BJ (cell line): ENCODE measurements around the gene TACC2. TPM values are rescaled to one million over a fixed set of nuclear protein-coding genes. Genes with fewer than 3 reads are reported as not detected.

Source experiments
- CTCF ChIA-PET: fragments of 350-600 bp; formaldehyde crosslinking; extraction: SDS; loops from one replicate; lab custom pipeline; 2021; ENCODE audit warnings: antibody characterized with exemption, inconsistent platforms; lab: Yijun Ruan, JAX
- POLR2A ChIA-PET: fragments of 300-600 bp; sonication (Branson Sonifier 250); formaldehyde crosslinking; extraction: SDS; loops from one replicate; lab custom pipeline; 2021; ENCODE audit warnings: antibody characterized with exemption; lab: Charles Lee
- DNase-seq: peaks from one replicate; pipeline ENCODE4 v3.0.0-alpha.2; 2011; ENCODE audit warnings: low read depth
- H3K27me3 ChIP-seq: 2 replicates; pipeline ENCODE4 v1.6.0; 2011; ENCODE audit warnings: low read length; ENCODE audit not compliant: control insufficient read depth, insufficient read depth
- H3K36me3 ChIP-seq: 2 replicates; pipeline ENCODE4 v1.5.1; 2011; ENCODE audit warnings: low read length; ENCODE audit not compliant: control insufficient read depth, insufficient read depth
- H3K4me3 ChIP-seq: 2 replicates; pipeline ENCODE4 v1.5.1; 2011; ENCODE audit warnings: low read depth, mild to moderate bottlenecking, control low read depth, low read length
- polyA plus RNA-seq: library from polyadenylated mRNA; depleted of rRNA; stranded (reverse); fragments of >200 nt; gene quantifications from 2 replicates; pipeline ENCODE4 v1.2.3, GENCODE V29; 2011
- TF ChIP-seq, protein P1 (sequence below): IDR thresholded peaks from 2 replicates; pipeline ENCODE4 v1.5.1; 2011; ENCODE audit warnings: low read depth, mild to moderate bottlenecking, control low read depth, inconsistent platforms, low read length, moderate library complexity; ENCODE audit not compliant: insufficient read depth

Gene TACC2
- polyA plus RNA-seq, 1 experiment = 10.4 TPM

DNA sequence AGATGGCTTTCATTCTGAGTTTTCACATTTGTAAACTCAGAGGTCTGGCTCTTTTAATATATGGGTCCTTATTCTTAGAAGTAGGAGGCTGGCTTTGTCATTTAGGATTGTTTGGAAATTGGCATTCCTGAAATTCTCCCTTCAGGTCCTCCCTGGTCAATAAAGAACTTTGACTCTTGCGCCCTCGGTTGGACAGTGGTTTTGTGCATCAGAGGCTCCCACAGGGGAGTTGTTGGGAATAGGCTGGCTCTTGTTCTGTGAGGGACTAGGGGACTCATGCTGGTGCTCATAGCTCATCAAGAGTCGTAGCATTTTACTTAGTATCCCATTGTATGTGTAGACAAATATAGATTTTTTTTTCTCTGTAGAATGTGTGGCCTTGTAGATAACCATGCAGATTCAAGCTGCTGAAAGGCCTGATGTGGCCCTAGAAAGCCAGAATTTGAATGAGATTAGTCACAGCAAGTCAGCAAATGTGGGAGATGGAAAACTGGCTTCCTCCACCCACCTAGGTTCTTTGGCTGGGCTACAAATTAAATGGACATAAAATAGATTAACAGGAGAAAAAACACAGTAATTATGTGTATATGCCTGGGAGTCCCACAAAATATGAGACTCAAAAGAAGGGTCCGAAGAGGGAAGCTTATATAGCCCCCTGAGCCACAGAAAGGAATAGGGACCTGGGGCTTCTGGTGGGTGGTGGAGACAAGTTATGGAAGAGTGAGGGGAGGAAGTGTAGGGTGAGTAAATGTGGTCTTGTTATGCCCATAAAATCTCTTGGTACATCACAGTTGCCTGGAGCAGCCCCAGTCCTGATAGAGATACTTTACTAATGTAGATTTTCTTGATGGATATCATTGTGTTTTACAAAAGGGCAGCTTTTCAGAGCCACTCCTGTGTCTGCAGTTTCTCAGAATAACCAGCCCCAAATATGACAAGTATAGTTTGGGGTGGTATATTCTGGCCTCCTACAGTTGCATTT is 187.6 kb downstream of the TACC2 start:
- no peak for DNase-seq
- TF ChIP-seq, protein P1, sequence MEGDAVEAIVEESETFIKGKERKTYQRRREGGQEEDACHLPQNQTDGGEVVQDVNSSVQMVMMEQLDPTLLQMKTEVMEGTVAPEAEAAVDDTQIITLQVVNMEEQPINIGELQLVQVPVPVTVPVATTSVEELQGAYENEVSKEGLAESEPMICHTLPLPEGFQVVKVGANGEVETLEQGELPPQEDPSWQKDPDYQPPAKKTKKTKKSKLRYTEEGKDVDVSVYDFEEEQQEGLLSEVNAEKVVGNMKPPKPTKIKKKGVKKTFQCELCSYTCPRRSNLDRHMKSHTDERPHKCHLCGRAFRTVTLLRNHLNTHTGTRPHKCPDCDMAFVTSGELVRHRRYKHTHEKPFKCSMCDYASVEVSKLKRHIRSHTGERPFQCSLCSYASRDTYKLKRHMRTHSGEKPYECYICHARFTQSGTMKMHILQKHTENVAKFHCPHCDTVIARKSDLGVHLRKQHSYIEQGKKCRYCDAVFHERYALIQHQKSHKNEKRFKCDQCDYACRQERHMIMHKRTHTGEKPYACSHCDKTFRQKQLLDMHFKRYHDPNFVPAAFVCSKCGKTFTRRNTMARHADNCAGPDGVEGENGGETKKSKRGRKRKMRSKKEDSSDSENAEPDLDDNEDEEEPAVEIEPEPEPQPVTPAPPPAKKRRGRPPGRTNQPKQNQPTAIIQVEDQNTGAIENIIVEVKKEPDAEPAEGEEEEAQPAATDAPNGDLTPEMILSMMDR = no peak
- no peaks in the 10 kb centered on the region for H3K27me3 ChIP-seq
- ChIA-PET POLR2A (no interaction called here), CTCF (interaction anchor here (0.8 to 0.9 kb wide), 2 partner anchors 10 to 28 kb away, joined by 3 read pairs; no protein-coding TSS in a partner anchor)
- H3K4me3 ChIP-seq = no peak overlapping the region
- H3K36me3 ChIP-seq = no peaks in the 10 kb centered on the region

DNA sequence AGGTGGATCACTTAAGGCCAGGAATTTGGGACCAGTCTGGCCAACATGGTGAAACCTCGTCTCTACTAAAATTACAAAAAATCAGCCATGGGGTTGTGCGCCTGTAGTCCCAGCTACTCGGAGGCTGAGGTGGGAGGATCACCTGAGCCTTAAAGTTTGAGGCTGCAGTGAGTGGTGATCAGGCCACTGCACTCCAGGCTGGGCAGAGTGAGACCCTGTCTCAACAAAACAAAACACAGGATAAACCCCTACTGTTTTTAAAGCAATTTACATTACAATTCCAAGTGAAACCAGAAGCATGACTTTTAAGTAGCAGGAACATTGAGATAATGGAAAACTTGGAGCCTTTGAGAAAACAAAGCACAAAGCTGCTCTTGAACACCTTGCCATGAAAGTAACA is 189.7 kb downstream of the TACC2 start:
- POLR2A ChIA-PET = no interaction called here

DNA sequence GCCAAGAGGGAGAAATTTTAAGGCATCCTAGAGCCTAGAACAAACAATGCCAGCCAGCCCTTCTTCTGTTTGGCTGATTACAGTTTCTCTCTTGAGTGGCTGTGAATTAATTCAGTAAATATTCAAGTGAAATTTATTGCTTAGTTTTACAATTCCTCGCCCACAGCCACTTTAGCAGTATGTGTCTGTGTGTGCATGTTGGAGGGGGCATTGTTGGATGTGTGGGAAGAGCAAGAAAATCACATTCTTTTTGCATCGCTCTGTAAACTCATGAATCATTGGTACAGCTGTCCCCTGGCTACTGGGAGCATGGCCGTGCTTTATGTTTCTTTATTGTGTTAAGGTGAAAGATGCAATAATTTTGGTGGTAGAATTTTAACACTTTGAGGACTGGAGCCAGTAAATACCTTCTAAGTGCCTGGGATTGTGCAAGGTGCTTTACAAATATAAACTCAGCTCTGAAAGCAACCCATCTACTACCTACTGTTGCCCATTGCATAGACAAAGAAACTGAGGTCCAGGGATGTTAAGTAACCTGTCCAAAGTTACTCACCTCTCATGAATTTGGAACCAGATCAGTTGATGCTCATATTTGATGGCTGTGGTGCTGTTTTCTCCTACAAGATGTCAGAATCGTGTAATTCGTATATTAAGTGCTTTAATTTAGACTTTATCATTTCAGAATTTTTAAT is 192.2 kb downstream of the TACC2 start:
- Histone ChIP-seq H3K27me3 (no peaks in the 10 kb centered on the region), H3K4me3 (no peak overlapping the region), H3K36me3 (no peaks in the 10 kb centered on the region)
- CTCF ChIA-PET = interaction anchor here (1.3 kb wide), 2 partner anchors 9 to 11 kb away, joined by 3 read pairs; no protein-coding TSS in a partner anchor
- POLR2A ChIA-PET = no interaction called here
- DNase-seq = no peak
- TF ChIP-seq, protein P1 = no peak

More for the DNA sequence above, 189.7 kb downstream of the TACC2 start:
- no peak overlapping the region for H3K4me3 ChIP-seq
- DNase-seq = no peak
- CTCF ChIA-PET = interaction anchor here (0.9 to 1.2 kb wide), 2 partner anchors 12 to 36 kb away, joined by 3 to 4 read pairs; no protein-coding TSS in a partner anchor
- H3K27me3 ChIP-seq = no peaks in the 10 kb centered on the region
- TF ChIP-seq, protein P1 = no peak
- H3K36me3 ChIP-seq = no peaks in the 10 kb centered on the region

DNA sequence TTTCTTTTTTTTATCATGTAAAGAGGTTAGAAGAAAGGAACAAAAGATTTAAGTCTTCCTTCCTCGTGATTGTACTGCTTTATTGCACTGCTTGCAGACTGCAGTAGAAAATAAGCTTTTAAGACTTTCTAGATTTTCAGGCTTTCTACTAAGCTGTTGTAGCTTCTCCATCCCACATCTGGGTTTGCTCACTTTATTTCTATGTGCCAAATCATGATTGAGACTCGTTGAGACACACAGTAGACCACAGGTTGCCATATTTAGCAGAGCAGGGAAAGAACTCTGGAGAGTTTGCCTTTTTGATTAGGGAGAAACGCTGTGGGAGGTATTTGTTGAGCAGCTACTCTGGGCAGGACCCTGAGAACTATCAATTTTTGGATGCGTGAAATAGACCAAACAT is 192.9 kb downstream of the TACC2 start:
- H3K4me3 ChIP-seq = no peak overlapping the region
- no peaks in the 10 kb centered on the region for H3K27me3 ChIP-seq
- CTCF ChIA-PET = interaction anchor here (1.3 to 1.7 kb wide), 3 partner anchors 10 to 39 kb away, joined by 3 to 9 read pairs (median 3); no protein-coding TSS in a partner anchor
- DNase-seq = no peak
- TF ChIP-seq, protein P1 = no peak
- POLR2A ChIA-PET = no interaction called here
- H3K36me3 ChIP-seq = no peaks in the 10 kb centered on the region

DNA sequence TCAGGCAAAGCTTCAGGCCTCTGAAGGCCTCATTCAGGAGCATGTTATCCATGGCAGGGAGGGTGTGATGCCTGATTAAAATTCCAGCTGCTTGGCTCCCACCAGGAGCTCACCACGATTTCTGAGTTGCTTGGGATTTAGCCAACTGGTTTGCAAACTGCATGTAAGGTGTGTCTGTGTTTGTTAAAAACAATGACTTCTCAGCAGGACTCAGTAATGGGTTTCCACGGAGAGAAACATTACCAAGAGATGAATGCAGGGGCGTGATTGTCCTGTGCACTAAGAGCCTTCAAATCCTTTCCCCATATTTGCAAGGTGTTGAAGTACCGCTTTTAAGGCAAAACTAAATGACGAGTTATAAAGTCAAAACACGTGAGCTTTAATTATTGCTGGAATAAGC is 193.3 kb downstream of the TACC2 start:
- Histone ChIP-seq H3K36me3 (no peaks in the 10 kb centered on the region), H3K4me3 (no peak overlapping the region), H3K27me3 (no peaks in the 10 kb centered on the region)
- TF ChIP-seq, protein P1 = no peak
- ChIA-PET CTCF (interaction anchor here (1.3 to 1.7 kb wide), 3 partner anchors 10 to 40 kb away, joined by 3 to 9 read pairs (median 3); no protein-coding TSS in a partner anchor), POLR2A (no interaction called here)
- no peak for DNase-seq
